GM12878 (cell line): ENCODE results near the gene HSD17B1. TPM values are rescaled to one million over a fixed set of nuclear protein-coding genes. Genes with fewer than 3 reads are reported as not detected.

Experiments
- ATF7 ChIP-seq: fragments of 450-650 bp; IDR thresholded peaks from 2 replicates; pipeline ENCODE4 v1.6.1; 2016; ENCODE audit warnings: low read depth, mild to moderate bottlenecking
- DPF2 ChIP-seq: fragments of 450-650 bp; IDR thresholded peaks from 2 replicates; pipeline ENCODE4 v1.6.1; 2017; ENCODE audit warnings: mild to moderate bottlenecking
- EP300 ChIP-seq, 2 experiments: fragments of 150-350 bp in 1 of 2; IDR thresholded peaks; 2 replicates each; pipeline ENCODE4 v1.6.1; 2011 to 2012; ENCODE audit warnings: low read depth in 2 of 2, low read length in 2 of 2, borderline replicate concordance in 1 of 2, improper control_type of control experiment in 1 of 2, inconsistent platforms in 1 of 2; ENCODE audit not compliant: control insufficient read depth in 1 of 2
- IKZF1 ChIP-seq: fragments of 450-650 bp; conservative IDR thresholded peaks from 2 replicates; pipeline ENCODE4 v1.6.1; 2017; ENCODE audit warnings: antibody characterized with exemption, mild to moderate bottlenecking
- JUNB ChIP-seq: IDR thresholded peaks from 2 replicates; pipeline ENCODE4 v1.6.1; 2016; ENCODE audit warnings: antibody characterized with exemption, mild to moderate bottlenecking
- MTA2 ChIP-seq: fragments of 450-650 bp; IDR thresholded peaks from 2 replicates; pipeline ENCODE4 v1.6.1; 2016; ENCODE audit warnings: low read depth, mild to moderate bottlenecking, moderate library complexity
- NKRF ChIP-seq: fragments of 450-650 bp; conservative IDR thresholded peaks from 2 replicates; pipeline ENCODE4 v1.6.1; 2017; ENCODE audit warnings: mild to moderate bottlenecking, moderate library complexity
- PBX3 ChIP-seq: IDR thresholded peaks from 2 replicates; pipeline ENCODE4 v1.6.1; 2011; ENCODE audit warnings: mild to moderate bottlenecking, low read depth, low read length, moderate library complexity; ENCODE audit not compliant: insufficient replicate concordance
- POLR2A ChIP-seq: IDR thresholded peaks from 2 replicates; pipeline ENCODE4 v1.6.1; 2011; ENCODE audit warnings: low read depth, mild to moderate bottlenecking, low read length
- POLR2AphosphoS5 ChIP-seq: IDR thresholded peaks from 2 replicates; pipeline ENCODE4 v1.6.1; 2011; ENCODE audit warnings: mild to moderate bottlenecking, low read length, inconsistent platforms
- SMARCA5 ChIP-seq: fragments of 450-650 bp; IDR thresholded peaks from 2 replicates; pipeline ENCODE4 v1.6.1; 2017; ENCODE audit warnings: mild to moderate bottlenecking
- SRF ChIP-seq, 2 experiments: IDR thresholded peaks; 2 replicates each; pipeline ENCODE4 v1.6.1; 2011; ENCODE audit warnings: low read depth in 2 of 2, low read length in 2 of 2, mild to moderate bottlenecking in 1 of 2, moderate library complexity in 1 of 2
- STAT3 ChIP-seq: IDR thresholded peaks from 2 replicates; pipeline ENCODE4 v1.6.1; 2011; ENCODE audit warnings: low read depth, low read length, improper control_type of control experiment
- polyA plus RNA-seq, 11 experiments: library from polyadenylated mRNA; depleted of rRNA in 4 of 11; unstranded in 6 of 11; stranded (reverse) in 5 of 11; fragments of >200 nt; fragmentation: Nextera tagmentation in 4 of 11; fragmentation: Illumina TruSeq in 1 of 11; extraction: Ambion mirVana in 4 of 11; extraction: Trizol in 1 of 11; gene quantifications; 1 replicate in 1 of 11; 2 replicates in 10 of 11; pipeline versions ENCODE4 v1.2.1 to v1.2.3, GENCODE V29; 2011 to 2016; ENCODE audit warnings: inconsistent platforms in 2 of 11, missing spikeins in 2 of 11, low read depth in 1 of 11
- total RNA-seq, 4 experiments: library from RNA; depleted of rRNA in 3 of 4; stranded (reverse); fragments of >200 nt in 3 of 4; fragmentation: Illumina TruSeq in 1 of 4; extraction: Trizol in 1 of 4; gene quantifications; 2 replicates each; pipeline versions ENCODE4 v1.2.1 to v1.2.3, GENCODE V29; 2013 to 2021
- TF ChIP-seq, protein P1 (sequence below): fragments of 450-650 bp; IDR thresholded peaks from 2 replicates; pipeline ENCODE4 v1.6.1; 2017; ENCODE audit warnings: antibody characterized with exemption, mild to moderate bottlenecking, moderate library complexity
- TF ChIP-seq, protein P2 (sequence below): IDR thresholded peaks from 2 replicates; pipeline ENCODE4 v1.6.1; 2012; ENCODE audit warnings: mild to moderate bottlenecking, low read depth, low read length

HSD17B1 gene
- total and polyA plus RNA-seq, 10 of the 15 experiments (the other 5 are each of a cell fraction or from before 2014, with no cell fraction given), result 0.15 to 1.1 (median 0.42) TPM

- TF ChIP-seq, protein P1, sequence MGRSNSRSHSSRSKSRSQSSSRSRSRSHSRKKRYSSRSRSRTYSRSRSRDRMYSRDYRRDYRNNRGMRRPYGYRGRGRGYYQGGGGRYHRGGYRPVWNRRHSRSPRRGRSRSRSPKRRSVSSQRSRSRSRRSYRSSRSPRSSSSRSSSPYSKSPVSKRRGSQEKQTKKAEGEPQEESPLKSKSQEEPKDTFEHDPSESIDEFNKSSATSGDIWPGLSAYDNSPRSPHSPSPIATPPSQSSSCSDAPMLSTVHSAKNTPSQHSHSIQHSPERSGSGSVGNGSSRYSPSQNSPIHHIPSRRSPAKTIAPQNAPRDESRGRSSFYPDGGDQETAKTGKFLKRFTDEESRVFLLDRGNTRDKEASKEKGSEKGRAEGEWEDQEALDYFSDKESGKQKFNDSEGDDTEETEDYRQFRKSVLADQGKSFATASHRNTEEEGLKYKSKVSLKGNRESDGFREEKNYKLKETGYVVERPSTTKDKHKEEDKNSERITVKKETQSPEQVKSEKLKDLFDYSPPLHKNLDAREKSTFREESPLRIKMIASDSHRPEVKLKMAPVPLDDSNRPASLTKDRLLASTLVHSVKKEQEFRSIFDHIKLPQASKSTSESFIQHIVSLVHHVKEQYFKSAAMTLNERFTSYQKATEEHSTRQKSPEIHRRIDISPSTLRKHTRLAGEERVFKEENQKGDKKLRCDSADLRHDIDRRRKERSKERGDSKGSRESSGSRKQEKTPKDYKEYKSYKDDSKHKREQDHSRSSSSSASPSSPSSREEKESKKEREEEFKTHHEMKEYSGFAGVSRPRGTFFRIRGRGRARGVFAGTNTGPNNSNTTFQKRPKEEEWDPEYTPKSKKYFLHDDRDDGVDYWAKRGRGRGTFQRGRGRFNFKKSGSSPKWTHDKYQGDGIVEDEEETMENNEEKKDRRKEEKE, result no peak
- peak; percentile 16 for TF ChIP-seq PBX3
- no peak for TF ChIP-seq MTA2
- 0 out of 2 replicates have a peak, but pooled peaks have one; percentile 41 for TF ChIP-seq NKRF
- TF ChIP-seq SRF (IDR thresholded peaks at IDR 0.05; ENCODE audit: low read depth in 2 of 2, low read length in 2 of 2), result 0 out of 4 replicates have a peak, but pooled peaks of 1 of the 2 experiments have one; percentile 18
- TF ChIP-seq IKZF1, result peak; percentile 42; the same call in 1 of the 2 replicates
- TF ChIP-seq, protein P2, sequence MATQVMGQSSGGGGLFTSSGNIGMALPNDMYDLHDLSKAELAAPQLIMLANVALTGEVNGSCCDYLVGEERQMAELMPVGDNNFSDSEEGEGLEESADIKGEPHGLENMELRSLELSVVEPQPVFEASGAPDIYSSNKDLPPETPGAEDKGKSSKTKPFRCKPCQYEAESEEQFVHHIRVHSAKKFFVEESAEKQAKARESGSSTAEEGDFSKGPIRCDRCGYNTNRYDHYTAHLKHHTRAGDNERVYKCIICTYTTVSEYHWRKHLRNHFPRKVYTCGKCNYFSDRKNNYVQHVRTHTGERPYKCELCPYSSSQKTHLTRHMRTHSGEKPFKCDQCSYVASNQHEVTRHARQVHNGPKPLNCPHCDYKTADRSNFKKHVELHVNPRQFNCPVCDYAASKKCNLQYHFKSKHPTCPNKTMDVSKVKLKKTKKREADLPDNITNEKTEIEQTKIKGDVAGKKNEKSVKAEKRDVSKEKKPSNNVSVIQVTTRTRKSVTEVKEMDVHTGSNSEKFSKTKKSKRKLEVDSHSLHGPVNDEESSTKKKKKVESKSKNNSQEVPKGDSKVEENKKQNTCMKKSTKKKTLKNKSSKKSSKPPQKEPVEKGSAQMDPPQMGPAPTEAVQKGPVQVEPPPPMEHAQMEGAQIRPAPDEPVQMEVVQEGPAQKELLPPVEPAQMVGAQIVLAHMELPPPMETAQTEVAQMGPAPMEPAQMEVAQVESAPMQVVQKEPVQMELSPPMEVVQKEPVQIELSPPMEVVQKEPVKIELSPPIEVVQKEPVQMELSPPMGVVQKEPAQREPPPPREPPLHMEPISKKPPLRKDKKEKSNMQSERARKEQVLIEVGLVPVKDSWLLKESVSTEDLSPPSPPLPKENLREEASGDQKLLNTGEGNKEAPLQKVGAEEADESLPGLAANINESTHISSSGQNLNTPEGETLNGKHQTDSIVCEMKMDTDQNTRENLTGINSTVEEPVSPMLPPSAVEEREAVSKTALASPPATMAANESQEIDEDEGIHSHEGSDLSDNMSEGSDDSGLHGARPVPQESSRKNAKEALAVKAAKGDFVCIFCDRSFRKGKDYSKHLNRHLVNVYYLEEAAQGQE, result no peak
- no peak for TF ChIP-seq POLR2AphosphoS5
- no peak for TF ChIP-seq STAT3
- TF ChIP-seq POLR2A, result peak; percentile 71; the same call in 1 of the 2 replicates
- TF ChIP-seq ATF7, result no peak
- no peak for TF ChIP-seq JUNB
- peak; percentile 62; the same call in 1 of the 2 replicates for TF ChIP-seq SMARCA5
- TF ChIP-seq DPF2, result peak; percentile 46; the same call in 1 of the 2 replicates
- TF ChIP-seq EP300 (IDR thresholded peaks at IDR 0.05; ENCODE audit: borderline replicate concordance in 1 of 2, control insufficient read depth in 1 of 2, low read depth in 2 of 2, low read length in 2 of 2), result no peak
Measured at GRCh38 chr17:42548070-42548837, 4.5 kb upstream of the HSD17B1 start (continued).
